IPS-NIHi11 (cell line): ENCODE data around the gene ACER3.
"Not testable (repeated sequence)": the region's sequence is repeated elsewhere in the genome, so short reads cannot be mapped to it uniquely, and the experiment has no call there.

Experiments used
- DNase-seq: peaks from one replicate; pipeline ENCODE4 v3.0.0; 2012; ENCODE audit warnings: mixed read lengths, low spot score

Gene ACER3

DNA sequence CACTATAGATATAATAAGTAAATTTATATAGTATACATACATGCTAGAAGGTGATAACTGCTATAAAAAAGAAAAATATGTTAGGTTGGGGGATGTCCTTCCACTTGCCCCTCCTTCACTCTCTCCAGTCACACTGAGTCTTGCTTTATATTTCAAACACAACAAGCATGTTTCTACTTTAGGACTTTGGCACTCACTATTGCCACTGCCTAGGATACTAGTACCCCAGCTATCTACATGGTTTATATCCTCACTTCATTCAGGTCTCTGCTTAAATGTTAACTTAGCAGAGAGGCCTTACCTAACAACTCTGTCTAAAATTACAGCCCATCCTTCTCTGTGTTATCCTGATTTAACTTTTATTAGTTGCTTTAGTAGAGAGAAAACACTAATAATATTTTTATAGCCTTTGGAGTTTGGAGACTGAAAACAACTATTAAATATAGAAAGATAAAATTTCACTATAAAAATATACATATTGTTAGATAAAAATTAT lies 134.4 kb downstream of the ACER3 start:
- DNase-seq = no peak

DNA sequence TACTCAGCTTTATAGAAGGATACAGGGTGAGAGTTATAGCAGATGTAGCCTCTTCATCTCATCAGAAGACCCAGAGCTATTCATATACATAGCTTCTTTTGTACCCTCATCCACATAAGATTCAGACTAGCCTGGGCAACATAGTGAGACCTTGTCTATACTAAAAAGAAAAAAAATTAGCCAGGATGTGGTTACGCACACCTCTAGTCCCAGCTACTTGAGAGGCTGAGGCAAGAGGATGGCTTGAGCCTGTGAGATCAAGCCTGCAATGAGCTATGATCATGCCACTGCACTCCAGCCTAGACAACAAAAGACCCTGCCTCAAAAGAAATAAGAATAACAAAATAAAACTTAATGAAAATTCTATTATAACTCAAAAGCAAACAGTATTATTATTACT lies 136.8 kb downstream of the ACER3 start:
- no peak for DNase-seq

DNA sequence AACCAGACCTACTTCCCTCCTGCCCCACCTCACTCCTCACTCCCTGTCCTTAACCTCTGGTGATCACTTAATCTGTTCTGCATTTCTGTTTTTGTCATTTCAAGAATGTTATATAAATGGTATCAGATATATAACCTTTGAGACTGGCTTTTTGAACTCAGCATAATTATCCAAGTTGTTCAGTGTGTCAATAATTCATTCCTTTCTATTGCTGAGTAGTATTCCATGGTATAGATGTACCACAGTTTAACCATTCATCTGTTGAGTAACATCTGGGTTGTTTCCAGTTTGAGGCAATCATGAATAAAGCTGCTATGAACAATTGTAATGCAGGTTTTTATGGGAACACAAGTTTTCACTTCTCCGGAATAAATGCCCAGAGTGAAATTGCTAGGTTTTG lies 138.9 kb downstream of the ACER3 start:
- DNase-seq = no peak

DNA sequence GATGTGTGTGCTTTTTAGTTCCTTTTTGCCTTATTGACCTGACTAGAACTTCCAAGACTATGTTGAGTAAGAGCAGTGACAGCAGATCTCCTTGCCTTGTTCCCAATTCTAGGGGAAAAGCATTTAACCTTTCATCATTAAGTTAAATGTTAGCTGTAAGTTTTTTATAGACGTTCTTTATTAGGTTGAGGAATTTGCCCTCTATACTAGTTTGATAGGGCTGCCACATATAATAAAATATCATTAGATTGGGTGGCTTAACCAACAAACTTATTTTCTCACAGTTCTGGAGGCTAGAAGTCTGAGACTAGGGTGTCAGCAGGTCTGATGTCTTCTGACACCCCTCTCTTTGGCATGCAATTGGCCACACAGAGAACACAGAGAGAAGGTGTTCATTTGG lies 140.9 kb downstream of the ACER3 start:
- no peak for DNase-seq

DNA sequence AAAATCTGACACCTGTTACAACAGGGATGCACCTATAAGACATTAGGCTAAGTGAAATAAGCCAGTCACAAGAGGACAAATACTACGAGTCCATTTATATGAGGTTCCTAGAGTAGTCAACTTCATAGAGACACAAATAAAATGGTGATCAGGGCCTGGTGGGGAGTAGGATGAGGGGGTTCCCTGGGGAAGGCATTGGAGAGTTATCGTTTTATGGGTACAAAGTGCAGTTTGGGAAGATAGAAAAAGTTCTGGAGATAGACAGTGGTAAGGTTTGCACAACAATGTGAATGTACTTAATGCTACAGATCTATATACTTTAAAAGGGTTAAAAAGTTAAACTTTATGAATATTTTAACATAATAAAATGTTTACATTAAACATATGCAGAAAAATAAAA lies 142.1 kb downstream of the ACER3 start:
- DNase-seq = no peak

DNA sequence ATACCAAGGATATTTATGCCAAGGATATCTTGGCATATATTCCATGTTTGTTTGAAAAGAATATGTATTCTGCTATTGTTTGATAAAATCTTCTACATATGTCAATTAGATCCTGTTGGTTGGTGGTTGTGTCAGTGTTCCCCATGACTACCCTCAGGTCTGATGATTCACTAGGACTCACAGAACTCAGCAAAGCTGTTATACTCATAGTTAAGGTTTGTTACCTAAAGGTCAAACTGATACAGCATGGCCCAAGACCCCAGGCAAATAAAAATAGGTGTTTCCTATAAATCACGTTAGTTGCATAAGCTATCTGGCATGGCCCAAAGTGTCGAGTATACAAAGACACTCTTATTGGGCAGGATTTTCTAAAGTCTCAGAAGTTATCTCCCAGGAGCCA lies 143.2 kb downstream of the ACER3 start:
- DNase-seq = no peak

DNA sequence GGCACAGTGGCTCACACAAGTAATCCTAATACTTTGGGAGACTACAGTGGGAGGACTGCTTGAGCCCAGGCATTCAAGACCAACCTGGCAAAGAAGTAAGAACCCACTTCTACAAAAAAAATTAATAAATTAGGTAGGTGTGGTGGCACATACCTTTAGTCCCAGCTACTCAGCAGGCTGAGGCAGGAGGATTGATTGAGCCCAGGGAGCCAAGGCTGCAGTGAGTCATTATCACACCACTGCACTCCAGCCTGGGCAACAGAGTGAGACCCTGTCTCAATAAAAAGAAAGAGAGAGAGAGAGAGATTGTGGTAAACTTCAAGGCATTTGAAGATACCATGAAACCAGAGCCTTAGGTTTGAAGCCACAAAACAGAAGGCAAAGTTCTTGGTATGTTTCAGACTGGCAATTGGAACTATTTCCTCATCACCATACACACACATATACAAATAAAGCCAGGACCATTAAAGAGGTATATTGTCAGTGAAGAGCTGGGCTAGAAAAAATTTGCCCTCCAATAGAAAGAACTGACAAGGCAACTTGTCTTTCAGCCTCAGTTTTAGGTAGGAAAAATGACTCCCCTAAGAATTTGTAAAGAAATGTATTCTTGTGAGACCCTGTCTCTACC lies 148.9 kb downstream of the ACER3 start:
- no peak for DNase-seq

DNA sequence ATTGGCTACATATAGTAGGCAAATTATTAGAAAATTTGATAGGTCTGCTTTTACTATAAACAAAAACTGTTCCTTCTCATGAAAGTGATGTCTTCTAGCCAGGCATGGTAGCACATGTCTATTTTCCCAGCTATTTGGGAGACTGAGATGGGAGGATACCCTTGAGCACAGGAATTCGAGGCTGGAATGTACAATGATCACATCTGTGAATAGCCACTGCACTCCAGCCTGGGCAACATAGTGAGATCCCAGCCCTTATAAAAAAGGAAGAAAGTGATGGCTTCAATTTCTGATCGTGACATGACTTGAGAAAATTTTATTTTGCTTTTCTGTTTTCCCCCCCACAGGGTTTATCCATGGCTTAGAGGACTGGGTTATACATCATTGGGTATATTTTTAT lies 154.0 kb downstream of the ACER3 start:
- no peak for DNase-seq

DNA sequence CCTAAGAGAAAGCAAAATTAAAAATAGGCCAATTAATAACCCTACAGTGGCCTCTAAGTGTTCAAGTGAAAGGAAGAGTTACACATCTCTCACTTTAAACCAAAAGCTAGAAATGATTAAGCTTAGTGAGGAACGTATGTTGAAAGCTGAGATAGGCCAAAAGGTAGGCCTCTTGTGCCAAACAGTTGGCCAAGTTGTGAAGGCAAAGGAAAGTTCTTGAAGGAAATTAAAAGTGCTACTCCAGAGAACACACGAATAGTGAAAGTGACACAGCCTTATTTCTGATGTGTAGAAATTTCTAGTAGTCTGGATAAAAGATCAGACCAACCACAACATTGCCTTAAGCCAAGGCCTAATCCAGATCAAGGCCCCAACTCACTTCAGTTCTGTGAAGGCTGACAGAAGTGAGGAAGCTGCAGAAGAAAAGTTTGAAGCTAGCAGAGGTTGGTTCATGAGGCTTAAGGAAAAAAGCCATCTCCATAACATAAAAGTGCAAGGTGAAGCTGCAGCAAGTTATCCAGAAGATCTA lies 157.7 kb downstream of the ACER3 start:
- not testable (repeated sequence) for DNase-seq

DNA sequence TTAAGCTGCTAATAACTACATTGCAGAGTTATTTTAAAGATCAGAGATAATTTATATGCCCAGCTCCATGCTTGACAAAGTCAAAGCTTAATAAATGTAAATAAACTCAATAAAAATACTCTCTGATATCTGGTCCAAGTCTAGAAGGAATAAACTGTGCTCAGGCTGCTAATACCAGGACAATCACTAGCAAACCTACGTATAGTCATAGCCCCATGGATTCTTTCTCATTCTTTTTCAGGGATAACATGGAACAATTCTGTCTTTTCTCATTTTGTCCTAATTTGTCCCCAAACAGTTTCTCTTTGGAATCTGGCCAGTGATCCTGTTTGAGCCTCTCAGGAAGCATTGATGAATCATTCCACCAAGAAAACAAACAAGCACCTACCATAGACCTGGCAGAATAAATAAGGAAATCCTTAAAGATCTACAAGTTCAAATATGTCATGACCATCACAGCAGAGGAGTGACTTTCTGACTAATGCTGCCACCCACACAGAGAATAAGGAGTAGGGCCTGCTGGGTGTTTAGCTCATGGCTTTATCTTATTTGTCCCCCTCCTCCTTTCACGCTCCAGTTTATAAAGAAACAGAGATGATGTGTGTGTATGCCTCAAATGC lies 159.4 kb downstream of the ACER3 start:
- no peak for DNase-seq

DNA sequence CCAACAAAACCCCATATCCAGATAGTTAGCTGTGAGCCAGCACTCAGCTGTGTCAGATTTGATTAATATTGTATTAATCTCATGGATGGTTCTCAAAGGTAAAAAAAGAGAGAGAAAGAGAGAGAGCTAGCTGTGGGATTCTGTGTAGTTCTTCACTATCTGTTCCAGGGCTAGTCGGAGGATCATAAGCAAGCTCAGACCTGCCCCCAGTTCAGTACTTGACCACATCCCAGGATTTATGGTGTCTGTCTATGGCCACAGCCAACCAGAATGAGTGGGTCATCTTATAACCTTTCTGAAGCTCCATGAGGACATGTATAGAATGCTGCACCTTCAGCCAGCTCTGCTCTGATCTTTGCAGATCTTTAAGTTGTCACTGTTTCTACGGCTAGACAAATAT lies 160.0 kb downstream of the ACER3 start:
- DNase-seq = no peak

DNA sequence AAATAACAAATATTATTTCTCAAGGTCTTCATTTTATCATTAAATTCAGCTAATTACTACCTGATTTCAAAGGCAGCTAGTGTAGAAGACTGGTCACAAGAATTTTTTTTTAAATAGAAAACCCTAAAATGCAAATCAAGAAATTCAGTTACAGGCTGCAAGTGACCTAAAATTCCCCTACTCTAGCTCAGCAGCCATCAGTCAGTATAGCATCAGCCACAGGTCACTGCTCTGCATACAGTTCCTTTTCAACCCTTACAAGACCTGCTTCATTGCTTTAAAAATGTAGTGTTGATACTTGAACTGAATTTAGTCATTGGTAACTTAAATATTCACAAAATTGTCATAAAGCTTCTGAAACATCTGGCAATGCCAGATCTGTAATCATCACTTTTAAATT lies 164.0 kb downstream of the ACER3 start:
- DNase-seq = no peak

DNA sequence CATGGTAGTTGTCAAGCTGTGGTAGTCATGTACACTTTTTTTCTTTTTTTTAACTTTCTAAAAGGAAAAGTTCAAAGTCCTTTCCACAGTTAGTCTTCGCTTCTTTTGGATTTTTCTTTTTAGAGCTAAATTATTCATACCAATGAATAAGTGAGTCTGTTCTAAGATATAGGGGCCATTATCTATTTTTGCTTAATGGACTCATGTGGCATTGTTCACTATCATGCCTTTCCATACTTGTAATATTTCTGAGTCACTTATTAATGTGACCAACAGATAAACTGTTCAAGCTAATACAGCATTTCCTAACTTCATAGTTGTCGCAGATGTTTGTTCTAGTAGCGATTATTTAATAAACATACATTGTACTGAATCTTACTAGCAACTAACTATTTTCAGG lies 165.5 kb downstream of the ACER3 start:
- DNase-seq = no peak

DNA sequence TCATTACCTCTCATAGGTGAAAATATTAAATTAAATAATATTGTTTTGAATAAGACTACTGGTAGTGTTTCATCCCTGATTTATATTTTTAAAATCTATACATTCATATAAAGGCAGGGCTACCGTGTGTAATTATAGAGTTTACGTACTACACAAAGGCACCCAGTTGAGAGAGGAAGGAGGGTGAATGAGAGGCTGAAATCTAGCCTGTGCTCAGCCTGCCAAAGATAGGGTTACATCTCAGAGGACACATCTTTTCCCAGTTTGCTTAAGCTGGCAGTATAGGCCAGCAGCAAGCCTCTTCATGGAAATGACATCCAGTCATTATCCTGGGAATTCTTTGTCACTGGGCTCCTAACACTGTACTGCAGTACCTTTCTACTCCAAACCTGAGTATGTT lies 166.0 kb downstream of the ACER3 start:
- no peak for DNase-seq

DNA sequence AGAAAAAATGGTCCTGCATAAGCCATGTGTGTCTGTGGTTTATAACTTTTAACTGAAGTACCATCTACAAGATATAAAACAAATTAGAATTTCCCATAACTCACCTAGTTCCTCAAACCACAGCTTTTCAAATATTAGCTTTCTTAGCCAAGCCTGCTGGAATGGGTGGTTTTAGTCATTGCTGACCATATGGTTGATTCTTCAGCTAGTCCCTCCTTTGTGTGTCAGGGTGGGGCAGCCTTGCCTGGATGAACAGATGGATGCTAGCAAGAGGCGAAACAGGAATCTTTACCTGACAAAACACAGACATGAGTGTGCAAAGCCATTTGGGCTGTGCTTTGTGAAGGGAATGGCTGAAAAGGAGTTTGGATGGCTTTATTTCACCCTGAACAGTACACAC lies 166.6 kb downstream of the ACER3 start:
- no peak for DNase-seq

DNA sequence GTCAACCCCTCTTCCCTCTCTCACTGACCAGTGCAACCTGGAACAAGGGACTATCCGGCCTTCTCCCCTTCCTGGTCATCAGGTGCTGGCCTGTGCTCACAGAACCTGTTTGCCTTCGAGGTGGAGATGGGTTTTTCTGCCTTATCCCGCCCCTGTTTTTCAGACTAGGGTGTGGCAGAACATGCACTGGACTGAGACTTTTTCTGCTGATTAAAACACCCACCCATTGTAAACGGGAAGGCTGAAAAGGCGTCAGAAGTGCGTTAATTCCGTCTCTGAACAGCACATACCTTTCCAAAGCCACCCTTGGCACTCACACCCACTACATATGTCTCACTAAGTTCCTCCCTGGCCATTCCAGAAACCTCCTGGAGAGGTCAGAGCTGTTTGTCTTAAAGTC lies 169.1 kb downstream of the ACER3 start:
- DNase-seq = no peak

DNA sequence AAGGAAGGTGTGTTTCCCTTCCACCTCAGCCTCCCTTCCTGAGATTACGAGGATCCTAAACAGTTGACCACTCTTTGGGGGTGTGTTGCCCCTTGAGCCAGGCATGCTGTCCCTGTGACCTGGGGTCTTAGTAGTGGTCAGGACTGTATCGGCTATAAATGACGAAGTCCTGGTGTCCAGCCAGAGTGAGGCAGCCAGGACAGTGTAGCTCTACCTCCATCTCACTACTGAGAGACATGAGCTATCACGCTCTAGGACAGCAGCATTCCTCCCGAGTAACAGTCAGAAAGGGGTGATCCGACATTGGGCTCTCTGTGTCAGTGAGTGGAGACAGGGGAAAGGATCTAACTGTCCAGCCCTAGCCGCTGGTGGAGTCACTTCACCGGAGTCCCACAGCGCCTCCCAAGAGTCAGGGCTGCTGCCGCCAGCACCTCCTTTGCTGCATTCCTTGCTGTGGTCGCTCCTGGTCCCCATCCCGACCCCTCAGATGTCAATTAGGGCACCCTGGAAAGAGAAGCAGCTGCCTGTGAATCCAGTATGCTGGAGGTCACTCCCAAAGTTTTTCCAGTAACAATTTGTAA lies 170.2 kb downstream of the ACER3 start:
- no peak for DNase-seq

DNA sequence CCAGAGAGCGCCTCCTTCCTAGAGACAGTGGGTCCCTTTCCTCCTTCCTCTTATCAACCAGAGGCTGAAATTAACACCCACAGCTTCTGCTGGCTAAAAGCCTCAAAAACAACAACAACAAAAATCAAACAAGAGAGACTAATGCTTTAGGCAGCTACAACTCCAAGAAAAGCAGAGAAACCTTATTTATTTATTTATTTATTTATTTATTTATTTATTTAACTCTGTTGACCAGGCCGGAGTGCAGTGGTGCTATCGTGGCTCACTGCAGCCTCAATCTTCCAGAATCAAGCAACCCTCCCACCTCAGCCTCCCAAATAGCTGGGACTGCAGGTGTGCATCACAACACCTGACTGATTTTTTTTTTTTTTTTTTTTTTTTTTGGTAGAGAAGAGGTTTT lies 170.9 kb downstream of the ACER3 start:
- DNase-seq = no peak

DNA sequence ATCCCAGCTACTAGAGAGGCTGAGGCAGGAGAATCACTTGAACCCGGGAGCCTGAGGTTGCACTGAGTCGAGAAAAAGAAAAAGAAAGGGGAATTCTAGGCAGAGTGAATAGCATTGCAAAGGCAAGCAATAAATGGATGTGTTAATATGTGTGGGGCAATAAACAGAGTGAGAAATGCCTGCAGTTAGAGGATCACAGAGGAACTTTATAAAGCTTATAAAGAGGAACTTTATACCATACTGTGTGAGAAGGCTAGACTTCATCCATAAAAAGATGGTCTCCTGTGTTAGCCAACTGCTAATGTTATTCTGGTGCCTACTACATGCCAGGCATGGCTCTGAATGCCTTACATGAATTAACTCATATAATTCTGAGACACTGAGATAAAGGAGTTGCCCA lies 174.3 kb downstream of the ACER3 start:
- DNase-seq = no peak

DNA sequence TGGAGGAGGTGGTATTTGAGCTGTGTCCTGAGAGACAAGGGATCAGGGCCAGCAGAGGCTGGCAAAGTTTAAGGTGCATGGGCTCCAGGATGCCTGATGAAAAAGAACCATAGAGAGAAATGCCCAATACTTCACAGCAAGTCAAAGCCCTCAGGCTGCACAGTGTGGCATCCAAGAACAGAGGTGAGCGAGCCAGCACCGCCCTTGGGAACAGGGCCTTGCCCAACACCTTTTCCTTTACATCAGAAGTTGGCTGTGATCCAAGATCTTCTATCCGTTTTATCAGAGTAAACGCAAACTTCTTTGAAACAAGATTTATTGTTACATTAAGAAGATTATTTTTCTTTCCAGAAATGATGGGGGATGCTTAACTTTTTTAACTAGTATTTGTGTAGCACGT lies 174.9 kb downstream of the ACER3 start:
- DNase-seq = no peak

DNA sequence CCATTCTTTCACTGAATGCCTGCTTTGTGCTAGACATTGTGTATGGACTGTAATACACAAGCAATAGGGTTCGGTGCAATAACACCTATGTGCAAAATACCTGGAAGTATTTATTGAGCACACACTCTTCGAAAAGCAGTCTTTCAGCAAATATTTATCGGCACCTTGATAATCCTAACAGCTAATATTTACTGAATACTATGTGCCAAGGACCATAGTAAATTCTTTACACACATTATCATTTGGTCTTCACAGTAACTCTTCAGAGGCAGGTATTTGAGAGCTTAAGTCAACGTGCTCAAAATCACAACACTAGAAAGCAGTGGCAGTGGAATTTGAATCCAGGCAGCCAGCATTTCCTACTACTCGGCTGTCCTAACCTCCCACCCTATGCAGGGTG lies 175.7 kb downstream of the ACER3 start:
- DNase-seq = no peak

DNA sequence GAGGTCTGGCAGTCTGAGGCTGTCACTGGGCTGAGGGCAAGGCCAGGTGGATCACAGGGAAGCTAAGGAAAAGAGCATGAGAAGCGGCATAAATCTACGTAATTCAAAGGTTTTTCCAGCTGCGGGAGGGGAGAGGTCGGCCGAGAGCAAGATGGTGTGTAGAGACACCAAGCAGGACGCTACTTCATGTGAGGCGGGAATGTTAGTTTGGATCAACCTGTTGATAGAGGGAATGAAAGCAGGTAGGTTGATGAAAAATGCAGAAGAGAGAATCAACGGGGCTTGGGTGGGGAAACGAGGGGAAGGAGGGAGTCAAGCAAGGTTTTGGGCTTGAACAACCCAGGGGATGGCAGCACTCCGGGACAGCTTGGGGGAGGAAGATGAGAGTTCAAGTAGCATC lies 176.3 kb downstream of the ACER3 start:
- DNase-seq = no peak

DNA sequence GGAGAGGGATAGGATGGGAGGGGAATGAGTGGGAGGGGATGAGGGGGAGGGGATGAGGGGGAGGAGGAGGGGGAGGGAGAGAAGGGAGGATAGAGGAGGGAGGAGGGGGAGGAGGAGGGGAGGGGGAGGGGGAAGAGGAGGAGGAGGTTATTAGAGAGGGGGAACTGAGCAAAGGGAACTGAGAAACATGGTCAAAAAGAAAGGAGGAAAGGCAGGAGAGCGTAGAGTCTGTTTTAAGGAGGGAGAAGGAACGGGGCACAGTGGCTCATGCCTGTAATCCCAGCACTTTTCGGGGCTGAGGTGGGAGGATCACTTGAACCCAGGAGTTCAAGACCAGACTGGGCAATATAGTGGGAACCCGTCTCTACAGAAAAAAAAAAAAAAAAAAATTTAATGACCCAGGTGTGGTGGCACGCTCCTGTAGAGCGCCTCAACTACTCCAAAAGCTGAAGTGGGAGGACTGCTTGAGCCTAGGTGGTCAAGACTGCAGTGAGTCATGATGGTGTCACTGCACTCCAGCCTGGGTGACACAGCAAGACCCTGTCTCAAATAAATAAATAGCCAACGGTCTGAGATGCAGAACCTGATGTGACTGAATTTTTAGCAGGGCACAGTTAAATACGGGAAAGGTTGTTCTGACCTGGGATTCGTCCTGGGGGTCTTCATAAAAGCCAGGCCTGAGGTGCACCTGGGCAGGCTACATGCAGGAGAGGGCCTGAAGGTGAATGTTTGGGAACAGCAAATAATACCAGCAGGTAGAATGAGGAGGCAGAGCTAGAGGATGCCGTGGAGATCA lies 177.5 kb downstream of the ACER3 start:
- DNase-seq = no peak
